Esophagus squamous epithelium (tissue), 5 donors: ENCODE measurements around the gene HGD. TPM values are rescaled to one million over a fixed set of nuclear protein-coding genes. Genes with fewer than 3 reads are reported as not detected.

Experiments
- DNase-seq: peaks from one replicate; lab custom pipeline; 2025; lab: John Stamatoyannopoulos, UW
- H3K27ac ChIP-seq, 4 donors: fragments of 200-600 bp; sonication (generic); one replicate each; pipeline ENCODE4 v1.5.1; 2016 to 2019; ENCODE audit warnings: mild to moderate bottlenecking in 1 of 4
- H3K27me3 ChIP-seq, 4 donors: fragments of 200-600 bp; sonication (generic); 1 replicate in 3 of 4; 2 replicates in 1 of 4; pipeline versions ENCODE4 v1.5.1 to v1.6.0; 2017 to 2021; ENCODE audit warnings: antibody characterized with exemption in 1 of 4
- H3K36me3 ChIP-seq, 3 donors: fragments of 200-600 bp; sonication (generic); one replicate each; pipeline ENCODE4 v1.5.1; 2016 to 2019
- H3K4me1 ChIP-seq, 3 donors: fragments of 200-600 bp; sonication (generic); one replicate each; pipeline ENCODE4 v1.5.1; 2017 to 2019
- H3K4me3 ChIP-seq, 4 donors: fragments of 200-600 bp; sonication (generic); 1 replicate in 3 of 4; 2 replicates in 1 of 4; pipeline ENCODE4 v1.5.1; 2016 to 2019; ENCODE audit warnings: mild to moderate bottlenecking in 2 of 4, moderate library complexity in 1 of 4
- H3K9me3 ChIP-seq, 3 donors: fragments of 200-600 bp; sonication (generic); one replicate each; pipeline ENCODE4 v1.5.1; 2016 to 2019
- POLR2A ChIP-seq, 4 donors: fragments of 450-650 bp; IDR thresholded peaks; one replicate each; pipeline ENCODE4 v1.6.1; 2017; ENCODE audit warnings: antibody characterized with exemption in 4 of 4, mild to moderate bottlenecking in 4 of 4, moderate library complexity in 3 of 4
- WGBS, 2 donors: methylation state at CpG; one replicate each; pipeline ENCODE4 v1.1.5; 2018; 5-methylcytosine and 5-hydroxymethylcytosine counted together
- intact Hi-C: fragments of 100-400 bp; cut with DNase I; formaldehyde crosslinking; loops from one replicate; pipeline ENCODE4 v1.15.0; 2022
- total RNA-seq, 4 donors: library from RNA; depleted of rRNA; stranded (reverse); fragments of >200 nt; gene quantifications; one replicate each; pipeline ENCODE4 v1.1.0, GENCODE V29; 2016
- TF ChIP-seq, protein P1 (sequence below), 6 experiments: fragments of 450-650 bp in 4 of 6; fragments of 200-600 bp in 2 of 6; sonication (generic) in 2 of 6; IDR thresholded peaks; one replicate each; pipeline ENCODE4 v1.5.1; 2016 to 2019; ENCODE audit warnings: antibody characterized with exemption in 6 of 6, mild to moderate bottlenecking in 4 of 6, moderate library complexity in 4 of 6
- donor health status: DM: yes; HTN: yes; CAD: no.

HGD gene
- total RNA-seq, 4 donors from 2014 or later, result 0.12 TPM; not detected in 3

DNA sequence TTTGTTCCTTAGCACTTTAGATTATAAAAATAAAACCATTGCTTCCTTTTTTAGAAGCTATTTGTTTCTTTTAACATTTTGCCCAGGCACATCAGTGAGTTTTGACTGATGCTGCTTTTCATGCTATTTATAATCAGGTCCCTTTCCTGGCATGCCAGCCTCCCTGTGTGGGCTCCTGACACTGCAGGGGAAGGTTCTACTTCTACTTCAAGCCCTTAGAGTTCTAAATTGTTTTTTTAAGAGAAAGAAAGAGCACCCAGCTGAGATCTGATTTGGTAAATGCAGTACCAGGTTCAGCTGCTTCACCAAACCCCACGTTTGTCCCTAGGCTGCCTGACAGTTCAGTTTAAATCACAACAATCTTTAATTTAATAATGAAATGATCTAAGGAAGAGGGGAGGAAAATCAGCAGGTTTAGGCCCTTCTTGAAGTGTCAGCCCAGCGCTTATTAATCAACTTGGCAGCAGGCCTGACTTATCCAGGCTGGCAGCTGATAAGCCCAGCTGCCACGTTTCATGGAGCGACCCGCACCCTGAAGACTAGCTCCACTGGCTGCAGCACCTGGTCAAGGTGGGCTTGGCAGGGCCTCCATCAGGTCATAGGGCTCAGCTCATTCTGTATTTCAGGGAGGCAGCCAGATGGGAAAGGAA, 29.0 kb downstream of the HGD start:
- Histone ChIP-seq H3K27me3 (no peaks in the 10 kb centered on the region), H3K9me3 (no peaks in the 10 kb centered on the region), H3K36me3 (no peaks in the 10 kb centered on the region), H3K4me3 (no peak overlapping the region), H3K27ac (no peak overlapping the region), H3K4me1 (no peaks in the 10 kb centered on the region)
- DNase-seq, result no peak
- TF ChIP-seq, protein P1, sequence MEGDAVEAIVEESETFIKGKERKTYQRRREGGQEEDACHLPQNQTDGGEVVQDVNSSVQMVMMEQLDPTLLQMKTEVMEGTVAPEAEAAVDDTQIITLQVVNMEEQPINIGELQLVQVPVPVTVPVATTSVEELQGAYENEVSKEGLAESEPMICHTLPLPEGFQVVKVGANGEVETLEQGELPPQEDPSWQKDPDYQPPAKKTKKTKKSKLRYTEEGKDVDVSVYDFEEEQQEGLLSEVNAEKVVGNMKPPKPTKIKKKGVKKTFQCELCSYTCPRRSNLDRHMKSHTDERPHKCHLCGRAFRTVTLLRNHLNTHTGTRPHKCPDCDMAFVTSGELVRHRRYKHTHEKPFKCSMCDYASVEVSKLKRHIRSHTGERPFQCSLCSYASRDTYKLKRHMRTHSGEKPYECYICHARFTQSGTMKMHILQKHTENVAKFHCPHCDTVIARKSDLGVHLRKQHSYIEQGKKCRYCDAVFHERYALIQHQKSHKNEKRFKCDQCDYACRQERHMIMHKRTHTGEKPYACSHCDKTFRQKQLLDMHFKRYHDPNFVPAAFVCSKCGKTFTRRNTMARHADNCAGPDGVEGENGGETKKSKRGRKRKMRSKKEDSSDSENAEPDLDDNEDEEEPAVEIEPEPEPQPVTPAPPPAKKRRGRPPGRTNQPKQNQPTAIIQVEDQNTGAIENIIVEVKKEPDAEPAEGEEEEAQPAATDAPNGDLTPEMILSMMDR (IDR thresholded peaks at IDR 0.05), result no peak
- no peak for TF ChIP-seq POLR2A (IDR thresholded peaks at IDR 0.05)
- intact Hi-C loops, result no loop called here
- WGBS, 2 donors, result 72 to 78% methylated on average over 5 of the region's 5 CpGs

DNA sequence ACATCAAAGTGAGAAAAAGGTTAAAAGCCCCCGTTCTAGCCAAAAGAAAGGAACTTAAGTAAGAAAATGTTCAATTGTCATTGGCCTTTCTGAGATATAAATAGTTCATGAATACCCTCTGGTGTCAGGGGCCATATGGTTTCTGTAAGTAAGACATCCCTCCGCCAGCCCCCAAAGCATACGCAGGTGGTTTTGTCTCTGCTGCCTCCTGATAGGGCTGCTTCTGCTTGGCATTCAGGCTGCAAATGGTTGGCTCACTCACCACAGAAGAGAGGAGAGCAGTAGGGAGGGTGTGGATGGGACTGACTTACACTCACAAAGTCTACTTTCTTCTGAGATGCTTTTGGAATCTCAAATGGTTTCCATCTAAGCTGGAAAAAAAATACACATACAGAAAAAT, 29.8 kb downstream of the HGD start:
- TF ChIP-seq, protein P1 (IDR thresholded peaks at IDR 0.05), result no peak
- no peak for TF ChIP-seq POLR2A (IDR thresholded peaks at IDR 0.05)
- Histone ChIP-seq H3K4me1 (no peaks in the 10 kb centered on the region), H3K36me3 (no peaks in the 10 kb centered on the region), H3K27ac (no peak overlapping the region), H3K4me3 (no peak overlapping the region), H3K9me3 (no peaks in the 10 kb centered on the region), H3K27me3 (no peaks in the 10 kb centered on the region)
- intact Hi-C loops, result no loop called here
- whole genome bisulfite sequencing, 2 donors, result 76 to 88% methylated on average over 3 of the region's 3 CpGs
- no peak for DNase-seq

DNA sequence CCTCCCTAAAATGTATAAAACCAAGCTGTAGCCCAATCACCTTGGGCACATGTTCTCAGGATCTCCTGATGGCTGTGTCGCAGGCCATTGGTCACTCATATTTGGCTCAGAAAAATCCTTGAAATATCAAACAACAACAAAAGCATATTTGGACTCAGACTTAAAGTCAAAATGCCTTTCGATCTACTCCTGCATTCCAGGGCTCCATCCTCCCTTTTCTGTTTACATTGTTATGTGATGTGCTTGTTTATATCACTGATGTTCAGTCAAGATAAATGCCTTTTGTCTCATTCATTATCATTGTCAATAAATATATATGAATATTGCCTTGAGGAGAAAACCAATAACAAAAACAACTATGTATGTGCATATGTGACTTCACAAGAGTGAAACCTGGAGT, 31.7 kb downstream of the HGD start:
- no peaks in the 10 kb centered on the region for H3K4me1 ChIP-seq
- no peaks in the 10 kb centered on the region for H3K9me3 ChIP-seq
- WGBS, 2 donors, result 71 to 87% methylated on average over 2 of the region's 2 CpGs
- H3K4me3 ChIP-seq, result no peak overlapping the region
- H3K27me3 ChIP-seq, result peaks cover 0 to 4% (median 0%) of the 10 kb centered on the region in 4 donors
- TF ChIP-seq, protein P1 (IDR thresholded peaks at IDR 0.05), result no peak
- TF ChIP-seq POLR2A (IDR thresholded peaks at IDR 0.05), result no peak
- no peak for DNase-seq
- intact Hi-C loops, result no loop called here
- no peaks in the 10 kb centered on the region for H3K36me3 ChIP-seq
- H3K27ac ChIP-seq, result no peak overlapping the region

DNA sequence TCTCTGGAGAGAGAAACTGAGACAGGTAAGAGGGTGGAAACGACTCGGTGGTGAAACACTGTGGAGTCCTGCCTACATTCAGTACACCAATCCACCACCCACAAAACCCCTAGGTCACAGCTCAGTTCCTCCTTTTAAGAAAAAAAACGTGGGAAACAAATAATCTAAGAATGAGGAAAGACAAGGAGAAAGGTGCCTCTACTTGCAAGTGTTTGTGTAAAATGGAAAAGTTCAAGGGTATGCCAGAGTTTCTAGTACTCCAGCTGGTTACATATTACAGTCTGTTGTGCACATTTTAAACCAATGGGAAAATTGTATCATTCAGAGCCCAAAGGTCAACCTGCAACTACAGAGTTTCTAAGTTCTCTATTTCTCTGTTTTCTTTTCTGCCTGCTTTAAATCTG, 32.2 kb downstream of the HGD start:
- H3K27me3 ChIP-seq, result peaks cover 0 to 4% (median 0%) of the 10 kb centered on the region in 4 donors
- no peaks in the 10 kb centered on the region for H3K36me3 ChIP-seq
- intact Hi-C loops, result no loop called here
- no peak for DNase-seq
- no peaks in the 10 kb centered on the region for H3K9me3 ChIP-seq
- H3K27ac ChIP-seq, result no peak overlapping the region
- 45 to 64% methylated on average over 3 of the region's 3 CpGs for WGBS, 2 donors
- no peaks in the 10 kb centered on the region for H3K4me1 ChIP-seq
- TF ChIP-seq, protein P1 (IDR thresholded peaks at IDR 0.05), result no peak
- no peak for TF ChIP-seq POLR2A (IDR thresholded peaks at IDR 0.05)
- H3K4me3 ChIP-seq, result no peak overlapping the region

DNA sequence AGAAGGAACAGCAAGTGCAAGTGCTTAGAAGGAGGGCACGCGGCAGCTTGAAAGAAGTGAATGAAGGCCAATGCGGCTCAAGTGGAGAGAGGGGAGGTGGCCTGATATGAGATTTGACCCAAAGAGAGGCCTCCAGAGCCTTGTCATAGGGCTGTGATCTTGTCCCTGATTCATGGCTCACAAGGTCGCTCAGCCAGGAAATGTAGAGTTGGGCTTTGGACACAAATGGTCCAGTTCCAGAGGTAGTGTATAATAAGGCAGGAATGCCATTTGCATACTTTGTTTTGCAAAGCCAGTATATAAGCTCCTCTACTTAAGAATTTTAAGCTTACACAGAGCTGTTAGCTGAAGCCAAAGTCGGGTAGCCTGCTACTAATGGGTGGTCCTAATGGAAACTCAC, 33.7 kb downstream of the HGD start:
- no peak for DNase-seq
- 74 to 82% methylated on average over 5 of the region's 5 CpGs for WGBS, 2 donors
- Histone ChIP-seq H3K27ac (no peak overlapping the region), H3K36me3 (no peaks in the 10 kb centered on the region), H3K9me3 (no peaks in the 10 kb centered on the region), H3K4me1 (no peaks in the 10 kb centered on the region), H3K4me3 (no peak overlapping the region), H3K27me3 (peaks cover 0 to 4% (median 0%) of the 10 kb centered on the region in 4 donors)
- TF ChIP-seq, protein P1 (IDR thresholded peaks at IDR 0.05), result no peak
- TF ChIP-seq POLR2A (IDR thresholded peaks at IDR 0.05), result no peak
- intact Hi-C loops, result no loop called here
